Endothelial cell of umbilical vein (primary cell): ENCODE data around the gene FOXS1. TPM values are rescaled to one million over a fixed set of nuclear protein-coding genes. Genes with fewer than 3 reads are reported as not detected.

ENCODE experiments used
- BruUV-seq: library from RNA; stranded (reverse); fragments of 400-500 nt; replicated peaks from 2 replicates; lab custom pipeline; 2021; lab: Mats Ljungman, UMichigan
- CTCF ChIA-PET: fragments of 300-600, 350-600 bp; sonication (Branson Sonifier 250); formaldehyde crosslinking; loops from one replicate; lab custom pipeline; 2021; ENCODE audit warnings: antibody characterized with exemption, inconsistent platforms; lab: Charles Lee
- POLR2A ChIA-PET: fragments of 300-600, 350-600 bp; sonication (Branson Sonifier 250); formaldehyde crosslinking; loops from one replicate; lab custom pipeline; 2021; ENCODE audit warnings: antibody characterized with exemption, inconsistent platforms; lab: Charles Lee
- DNase-seq: peaks from one replicate; pipeline ENCODE4 v3.0.0-alpha.2; 2011; ENCODE audit warnings: low read depth, low spot score
- FAIRE-seq: peaks from 2 replicates; lab custom pipeline; 2011; peaks lifted over from hg19 to GRCh38; lab: Jason Lieb, UNC
- H2AFZ ChIP-seq: 2 replicates; pipeline ENCODE4 v1.6.0; 2012; ENCODE audit warnings: low read depth, low read length, control low read depth, inconsistent platforms
- H3K27ac ChIP-seq: 2 replicates; pipeline ENCODE4 v1.5.1; 2011; ENCODE audit warnings: low read depth, mild to moderate bottlenecking, control low read depth, low read length, moderate library complexity; ENCODE audit not compliant: insufficient read depth
- H3K27me3 ChIP-seq, 2 experiments: 2 replicates each; pipeline versions ENCODE4 v1.6.0 to v1.6.1; 2011; ENCODE audit warnings: low read length in 2 of 2, mixed read lengths in 1 of 2; ENCODE audit not compliant: control insufficient read depth in 2 of 2, insufficient read depth in 2 of 2
- H3K36me3 ChIP-seq, 2 experiments: 2 replicates in 1 of 2; 3 replicates in 1 of 2; pipeline ENCODE4 v1.5.1; 2011; ENCODE audit warnings: low read length in 2 of 2, mild to moderate bottlenecking in 1 of 2, moderate library complexity in 1 of 2; ENCODE audit not compliant: control insufficient read depth in 2 of 2, insufficient read depth in 2 of 2; ENCODE audit errors: extremely low read depth in 1 of 2
- H3K4me1 ChIP-seq: 3 replicates; pipeline ENCODE4 v1.5.1; 2011; ENCODE audit warnings: mild to moderate bottlenecking, low read length; ENCODE audit not compliant: control insufficient read depth, insufficient read depth; ENCODE audit errors: extremely low read depth
- H3K4me2 ChIP-seq: 2 replicates; pipeline ENCODE4 v1.6.1; 2011; ENCODE audit warnings: low read length, control low read depth, mixed read lengths; ENCODE audit not compliant: insufficient read depth
- H3K4me3 ChIP-seq, 3 experiments: fragments of 200-600 bp in 1 of 3; sonication (generic), shearing (Covaris generic) in 1 of 3; replicated peaks in 1 of 3; 2 replicates each; pipeline ENCODE4 v1.5.1; 2011 to 2016; ENCODE audit warnings: control low read depth in 3 of 3, low read length in 3 of 3, mild to moderate bottlenecking in 2 of 3, inconsistent platforms in 1 of 3, low read depth in 1 of 3, moderate library complexity in 1 of 3; ENCODE audit not compliant: insufficient read depth in 1 of 3
- H3K79me2 ChIP-seq: 2 replicates; pipeline ENCODE4 v1.6.0; 2012; ENCODE audit warnings: low read length, inconsistent platforms; ENCODE audit not compliant: control insufficient read depth, insufficient read depth
- H3K9ac ChIP-seq: replicated peaks from 2 replicates; pipeline ENCODE3; 2011; ENCODE audit warnings: low read length, control low read depth; ENCODE audit not compliant: insufficient read depth; ENCODE audit errors: extremely low read depth
- H3K9me1 ChIP-seq: replicated peaks from 3 replicates; pipeline ENCODE4 v1.6.0; 2011; ENCODE audit warnings: mild to moderate bottlenecking, low read length; ENCODE audit not compliant: control insufficient read depth, insufficient read depth; ENCODE audit errors: extremely low read depth
- H3K9me3 ChIP-seq: replicated peaks from 2 replicates; pipeline ENCODE4 v1.5.1; 2012; ENCODE audit warnings: low read length, inconsistent platforms; ENCODE audit not compliant: control insufficient read depth, insufficient read depth
- H4K20me1 ChIP-seq: replicated peaks from 2 replicates; pipeline ENCODE3; 2011; ENCODE audit warnings: mild to moderate bottlenecking, low read length; ENCODE audit not compliant: control insufficient read depth, insufficient read depth; ENCODE audit errors: extremely low read depth
- CTCF ChIP-seq, 2 donors: IDR thresholded peaks; 1 replicate in 1 of 2; 2 replicates in 1 of 2; pipeline ENCODE4 v1.5.1; 2011; ENCODE audit warnings: low read length in 2 of 2, mild to moderate bottlenecking in 2 of 2, moderate library complexity in 2 of 2, control low read depth in 1 of 2, inconsistent platforms in 1 of 2, low read depth in 1 of 2; ENCODE audit not compliant: insufficient read depth in 1 of 2; ENCODE audit errors: extremely low read depth in 1 of 2
- EZH2 ChIP-seq: IDR thresholded peaks from 2 replicates; pipeline ENCODE4 v1.6.1; 2012; ENCODE audit warnings: borderline replicate concordance, low read depth, mild to moderate bottlenecking, moderate library complexity, low read length, inconsistent platforms; ENCODE audit not compliant: severe bottlenecking
- FOS ChIP-seq: IDR thresholded peaks from 2 replicates; pipeline ENCODE4 v1.6.1; 2011; ENCODE audit warnings: mild to moderate bottlenecking, low read length, moderate library complexity, borderline replicate concordance; ENCODE audit not compliant: insufficient read depth
- GATA2 ChIP-seq: IDR thresholded peaks from 2 replicates; pipeline ENCODE4 v1.7.0; 2011; ENCODE audit warnings: low read depth, mild to moderate bottlenecking, moderate library complexity, mixed read lengths, low read length; ENCODE audit not compliant: insufficient read length, insufficient read depth
- JUN ChIP-seq: IDR thresholded peaks from 2 replicates; pipeline ENCODE4 v1.6.1; 2011; ENCODE audit warnings: borderline replicate concordance, low read depth; ENCODE audit not compliant: insufficient read length, insufficient read depth
- MAX ChIP-seq: IDR thresholded peaks from 2 replicates; pipeline ENCODE4 v1.6.1; 2011; ENCODE audit not compliant: insufficient read depth, insufficient read length
- MYC ChIP-seq: IDR thresholded peaks from one replicate; pipeline ENCODE4 v1.6.1; 2011; ENCODE audit warnings: mild to moderate bottlenecking, low read depth, low read length
- POLR2A ChIP-seq: IDR thresholded peaks from 2 replicates; pipeline ENCODE4 v1.6.1; 2012; ENCODE audit warnings: low read depth, mild to moderate bottlenecking, control low read depth, low read length
- POLR2AphosphoS5 ChIP-seq: IDR thresholded peaks from 2 replicates; pipeline ENCODE4 v1.6.1; 2012; ENCODE audit warnings: low read depth, mild to moderate bottlenecking, control low read depth, low read length, moderate library complexity; ENCODE audit not compliant: insufficient read depth
- dilution Hi-C: fragments of 300-500 bp; cut with MboI; formaldehyde crosslinking; loops from one replicate; pipeline ENCODE4 v1.15.0; 2019; ENCODE audit warnings: low sequenced_read_pairs; ENCODE audit not compliant: extremely low pct_ligation_motif_present
- intact Hi-C: fragments of 100-400 bp; cut with micrococcal nuclease; formaldehyde crosslinking; loops from one replicate; pipeline ENCODE4 v1.10.0; 2022
- polyA plus RNA-seq, 4 experiments: library from polyadenylated mRNA; depleted of rRNA in 3 of 4; stranded (reverse) in 3 of 4; unstranded in 1 of 4; fragments of >200 nt; gene quantifications; 2 replicates each; pipeline versions ENCODE4 v1.2.1 to v1.2.3, GENCODE V29; 2011 to 2012; ENCODE audit warnings: missing spikeins in 1 of 4
- total RNA-seq: library from RNA; stranded (reverse); gene quantifications from 2 replicates; pipeline ENCODE4 v1.2.3, GENCODE V29; 2021

FOXS1 gene
- total and polyA plus RNA-seq, 2 donors (not counting 3 experiments of a cell fraction or from before 2014, with no cell fraction given), result 0.84 TPM; not detected in 1

- Histone ChIP-seq H2AFZ (no peak overlapping the region), H3K79me2 (no peaks in the 10 kb centered on the region), H3K9ac (no peak overlapping the region), H3K9me3 (no peaks in the 10 kb centered on the region), H3K4me1 (no peaks in the 10 kb centered on the region), H3K36me3 (no peaks in the 10 kb centered on the region), H3K27ac (no peak overlapping the region), H3K9me1 (no peaks in the 10 kb centered on the region), H3K4me2 (no peak overlapping the region), H4K20me1 (no peaks in the 10 kb centered on the region), H3K27me3 (peaks cover 27 to 39% of the 10 kb centered on the region in 2 experiments), H3K4me3 (no peak overlapping the region)
- FAIRE-seq (no peak), DNase-seq (no peak)
- POLR2A ChIA-PET, result no interaction called here
- CTCF ChIA-PET, result interaction anchor here (0.6 to 18.2 kb wide), 5 partner anchors 9 to 173 kb away, joined by 3 to 619 read pairs (median 5); partner anchors contain the start of gene MYLK2
- no TSS peak for BruUV-seq
- intact Hi-C loops (no loop called here), dilution Hi-C loops (no loop called here)
- TF ChIP-seq POLR2AphosphoS5 (no peak), CTCF (IDR thresholded peaks at IDR 0.05; ENCODE audit: extremely low read depth in 1 of 2, insufficient read depth in 1 of 2, low read depth in 1 of 2, low read length in 2 of 2) (no peak), EZH2 (no peak), MYC (no peak), MAX (no peak), POLR2A (no peak), GATA2 (no peak), JUN (no peak), FOS (no peak)
Observed at GRCh38 chr20:31858760-31859083, 13.3 kb upstream of the FOXS1 start.
